Progenitor cell of endocrine pancreas (in vitro differentiated cells): Measurements from ENCODE around the gene REEP2. TPM values are rescaled to one million over a fixed set of nuclear protein-coding genes. Genes with fewer than 3 reads are reported as not detected.

Experiments
- DNase-seq: peaks from one replicate; pipeline ENCODE4 v3.0.0; 2021; ENCODE audit warnings: low spot score; ENCODE audit not compliant: unreplicated experiment
- H3K27ac Mint-ChIP-seq: 2 replicates; pipeline ENCODE4 v1.8.0; 2021; ENCODE audit warnings: mild to moderate bottlenecking, moderate library complexity, mixed read lengths
- H3K27me3 Mint-ChIP-seq: 2 replicates; pipeline ENCODE4 v1.8.0; 2021; ENCODE audit warnings: mixed read lengths
- H3K36me3 Mint-ChIP-seq: 2 replicates; pipeline ENCODE4 v1.8.0; 2022; ENCODE audit warnings: mixed read lengths; ENCODE audit not compliant: insufficient read depth
- H3K4me1 Mint-ChIP-seq: 2 replicates; pipeline ENCODE4 v1.8.0; 2021; ENCODE audit warnings: low read depth, mixed read lengths
- H3K4me3 Mint-ChIP-seq: 2 replicates; pipeline ENCODE4 v1.8.0; 2021; ENCODE audit warnings: low read depth, mild to moderate bottlenecking, moderate library complexity, mixed read lengths
- H3K9me3 Mint-ChIP-seq: 2 replicates; pipeline ENCODE4 v1.8.0; 2021; ENCODE audit warnings: low read depth, mixed read lengths
- total RNA-seq: library from RNA; stranded (reverse); gene quantifications from 2 replicates; pipeline ENCODE4 v1.2.1, GENCODE V29; 2021
- TF ChIP-seq, protein P1 (sequence below): fragments of 200-600 bp; sonication (generic); IDR thresholded peaks from one replicate; pipeline ENCODE4 v1.5.0; 2021; ENCODE audit warnings: antibody characterized with exemption, mild to moderate bottlenecking; ENCODE audit not compliant: unreplicated experiment

Gene REEP2
- total RNA-seq, 1 donor from 2014 or later = 20.0 TPM

DNA sequence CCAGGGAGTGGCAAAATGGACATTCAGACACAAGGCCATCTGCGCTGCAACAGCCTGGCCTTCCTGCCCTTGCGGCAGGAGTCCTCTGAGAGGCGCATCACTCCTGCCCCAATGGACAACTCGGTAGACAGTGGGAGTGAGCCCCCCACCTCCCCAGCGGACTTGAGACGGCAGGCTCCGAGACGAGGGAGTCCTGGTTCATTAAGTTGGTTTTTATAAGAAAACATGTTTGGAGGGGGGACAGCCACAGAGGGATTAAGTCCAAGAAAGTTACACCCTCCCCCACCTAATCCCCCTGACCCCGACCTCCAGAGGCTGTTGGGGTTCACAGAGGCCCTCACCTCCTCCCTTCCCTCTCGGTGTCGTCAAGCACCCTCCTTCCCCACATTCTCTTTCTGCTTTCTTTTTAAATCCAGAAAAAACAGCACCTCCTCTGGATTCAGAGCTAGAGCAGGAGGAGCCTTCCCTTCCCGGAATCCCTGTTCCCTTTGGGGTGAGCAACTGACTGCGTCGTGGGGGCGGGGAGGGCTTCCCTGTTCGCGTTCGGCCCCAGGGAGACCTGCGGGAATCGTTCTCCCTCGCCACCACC is 24.7 kb downstream of the REEP2 start:
- H3K27ac Mint-ChIP-seq = peak overlapping the region; percentile 98
- peaks cover 19% of the 10 kb centered on the region for H3K27me3 Mint-ChIP-seq
- H3K4me1 Mint-ChIP-seq = peaks cover 12% of the 10 kb centered on the region
- peaks cover 11% of the 10 kb centered on the region for H3K36me3 Mint-ChIP-seq
- DNase-seq = no peak
- TF ChIP-seq, protein P1, sequence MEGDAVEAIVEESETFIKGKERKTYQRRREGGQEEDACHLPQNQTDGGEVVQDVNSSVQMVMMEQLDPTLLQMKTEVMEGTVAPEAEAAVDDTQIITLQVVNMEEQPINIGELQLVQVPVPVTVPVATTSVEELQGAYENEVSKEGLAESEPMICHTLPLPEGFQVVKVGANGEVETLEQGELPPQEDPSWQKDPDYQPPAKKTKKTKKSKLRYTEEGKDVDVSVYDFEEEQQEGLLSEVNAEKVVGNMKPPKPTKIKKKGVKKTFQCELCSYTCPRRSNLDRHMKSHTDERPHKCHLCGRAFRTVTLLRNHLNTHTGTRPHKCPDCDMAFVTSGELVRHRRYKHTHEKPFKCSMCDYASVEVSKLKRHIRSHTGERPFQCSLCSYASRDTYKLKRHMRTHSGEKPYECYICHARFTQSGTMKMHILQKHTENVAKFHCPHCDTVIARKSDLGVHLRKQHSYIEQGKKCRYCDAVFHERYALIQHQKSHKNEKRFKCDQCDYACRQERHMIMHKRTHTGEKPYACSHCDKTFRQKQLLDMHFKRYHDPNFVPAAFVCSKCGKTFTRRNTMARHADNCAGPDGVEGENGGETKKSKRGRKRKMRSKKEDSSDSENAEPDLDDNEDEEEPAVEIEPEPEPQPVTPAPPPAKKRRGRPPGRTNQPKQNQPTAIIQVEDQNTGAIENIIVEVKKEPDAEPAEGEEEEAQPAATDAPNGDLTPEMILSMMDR = no peak
- H3K4me3 Mint-ChIP-seq = peak overlapping the region; percentile 81
- no peaks in the 10 kb centered on the region for H3K9me3 Mint-ChIP-seq

DNA sequence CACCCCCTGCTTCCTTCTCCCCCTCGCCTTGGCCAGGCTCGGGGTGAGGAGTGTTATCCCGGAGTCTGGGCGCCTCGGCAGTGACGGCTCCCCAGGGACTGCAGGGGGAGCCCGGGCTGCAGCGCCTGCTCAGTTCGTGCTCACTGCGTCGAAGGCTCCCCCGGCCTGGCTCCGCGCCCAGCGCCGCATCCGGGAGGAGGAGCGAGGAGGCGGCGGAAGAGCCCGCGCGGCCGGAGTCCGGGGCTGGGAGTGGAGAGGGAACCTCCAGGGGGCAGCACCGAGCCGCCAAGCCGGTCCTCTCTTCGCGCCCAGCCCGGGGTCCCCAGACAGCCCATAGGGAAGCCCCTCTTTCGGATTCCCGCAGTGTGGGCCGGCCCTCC is 25.1 kb downstream of the REEP2 start:
- peaks cover 17% of the 10 kb centered on the region for H3K27me3 Mint-ChIP-seq
- peaks cover 12% of the 10 kb centered on the region for H3K4me1 Mint-ChIP-seq
- no peaks in the 10 kb centered on the region for H3K9me3 Mint-ChIP-seq
- H3K4me3 Mint-ChIP-seq = peak overlapping the region; percentile 81
- TF ChIP-seq, protein P1 = peak; percentile 90
- H3K36me3 Mint-ChIP-seq = peaks cover 13% of the 10 kb centered on the region
- peak overlapping the region; percentile 98 for H3K27ac Mint-ChIP-seq
- DNase-seq = peak; percentile 91

DNA sequence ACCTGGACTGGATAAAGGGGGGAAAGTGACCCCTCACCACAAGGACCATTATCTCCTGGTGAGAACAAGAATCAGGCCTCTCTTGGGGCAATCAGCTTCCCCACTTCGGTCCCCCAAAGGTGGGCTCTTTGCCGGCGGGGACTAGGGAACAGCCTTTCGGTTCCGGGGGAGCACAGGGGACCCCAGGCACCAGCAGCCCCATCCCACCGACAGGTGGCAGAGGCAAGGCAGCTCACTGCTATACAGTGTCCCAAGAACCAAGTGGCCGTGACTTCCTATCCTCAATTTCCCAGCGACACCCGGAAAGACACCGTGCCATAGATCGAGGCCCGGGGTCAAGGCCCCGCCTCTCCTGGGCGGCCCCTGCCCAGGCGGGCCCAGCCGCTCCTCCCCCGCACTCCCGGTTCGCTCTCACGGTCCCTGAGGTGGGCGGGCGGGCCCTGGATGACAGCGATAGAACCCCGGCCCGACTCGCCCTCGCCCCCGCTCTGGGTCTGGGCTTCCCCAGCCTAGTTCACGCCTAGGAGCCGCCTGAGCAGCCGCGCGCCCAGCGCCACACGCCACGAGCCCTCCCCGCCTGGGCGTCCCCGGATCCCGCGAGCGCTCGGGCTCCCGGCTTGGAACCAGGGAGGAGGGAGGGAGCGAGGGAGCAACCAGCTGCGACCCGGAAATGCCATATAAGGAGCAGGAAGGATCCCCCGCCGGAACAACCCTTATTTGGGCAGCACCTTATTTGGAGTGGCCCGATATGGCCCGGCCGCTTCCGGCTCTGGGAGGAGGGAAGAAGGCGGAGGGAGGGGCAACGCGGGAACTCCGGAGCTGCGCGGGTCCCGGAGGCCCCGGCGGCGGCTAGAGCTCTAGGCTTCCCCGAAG is 25.8 kb downstream of the REEP2 start:
- peaks cover 12% of the 10 kb centered on the region for H3K4me1 Mint-ChIP-seq
- DNase-seq = peak; percentile 89
- TF ChIP-seq, protein P1 = peak; percentile 29
- H3K27me3 Mint-ChIP-seq = peaks cover 16% of the 10 kb centered on the region
- peaks cover 13% of the 10 kb centered on the region for H3K36me3 Mint-ChIP-seq
- no peaks in the 10 kb centered on the region for H3K9me3 Mint-ChIP-seq
- H3K27ac Mint-ChIP-seq = peak overlapping the region; percentile 96
- H3K4me3 Mint-ChIP-seq = peak overlapping the region; percentile 81

DNA sequence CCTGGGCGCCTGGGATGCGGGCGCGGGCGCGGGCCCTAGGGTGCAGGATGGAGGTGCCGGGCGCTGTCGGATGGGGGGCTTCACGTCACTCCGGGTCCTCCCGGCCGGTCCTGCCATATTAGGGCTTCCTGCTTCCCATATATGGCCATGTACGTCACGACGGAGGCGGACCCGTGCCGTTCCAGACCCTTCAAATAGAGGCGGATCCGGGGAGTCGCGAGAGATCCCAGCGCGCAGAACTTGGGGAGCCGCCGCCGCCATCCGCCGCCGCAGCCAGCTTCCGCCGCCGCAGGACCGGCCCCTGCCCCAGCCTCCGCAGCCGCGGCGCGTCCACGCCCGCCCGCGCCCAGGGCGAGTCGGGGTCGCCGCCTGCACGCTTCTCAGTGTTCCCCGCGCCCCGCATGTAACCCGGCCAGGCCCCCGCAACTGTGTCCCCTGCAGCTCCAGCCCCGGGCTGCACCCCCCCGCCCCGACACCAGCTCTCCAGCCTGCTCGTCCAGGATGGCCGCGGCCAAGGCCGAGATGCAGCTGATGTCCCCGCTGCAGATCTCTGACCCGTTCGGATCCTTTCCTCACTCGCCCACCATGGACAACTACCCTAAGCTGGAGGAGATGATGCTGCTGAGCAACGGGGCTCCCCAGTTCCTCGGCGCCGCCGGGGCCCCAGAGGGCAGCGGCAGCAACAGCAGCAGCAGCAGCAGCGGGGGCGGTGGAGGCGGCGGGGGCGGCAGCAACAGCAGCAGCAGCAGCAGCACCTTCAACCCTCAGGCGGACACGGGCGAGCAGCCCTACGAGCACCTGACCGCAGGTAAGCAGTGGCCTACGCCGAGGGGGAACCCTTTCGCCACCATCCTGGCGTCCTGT is 26.6 kb downstream of the REEP2 start, which contains the start of gene EGR1:
TSS of gene EGR1 (plus strand) at position 219 of the 864 bp plus-strand sequence. CDS start at position 502, 283 bp downstream.
- TF ChIP-seq, protein P1 = peak; percentile 11
- H3K4me1 Mint-ChIP-seq = peaks cover 12% of the 10 kb centered on the region
- peak within 1 kb of the TSS; percentile 96 for H3K27ac Mint-ChIP-seq
- H3K27me3 Mint-ChIP-seq = peaks cover 16% of the 10 kb centered on the region
- H3K4me3 Mint-ChIP-seq = peak within 1 kb of the TSS; percentile 81
- DNase-seq = peak; percentile 82
- no peaks in the 10 kb centered on the region for H3K9me3 Mint-ChIP-seq
- H3K36me3 Mint-ChIP-seq = peaks cover 13% of the 10 kb centered on the region
